Myometrial cell (primary cell): ENCODE data around the gene FSTL1. TPM values are rescaled to one million over a fixed set of nuclear protein-coding genes. Genes with fewer than 3 reads are reported as not detected.

Experiments used
- total RNA-seq: library from RNA; depleted of rRNA; stranded (reverse); fragments of >200 nt; gene quantifications from 2 replicates; pipeline ENCODE4 v1.2.3, GENCODE V29; 2015

The FSTL1 gene, protein sequence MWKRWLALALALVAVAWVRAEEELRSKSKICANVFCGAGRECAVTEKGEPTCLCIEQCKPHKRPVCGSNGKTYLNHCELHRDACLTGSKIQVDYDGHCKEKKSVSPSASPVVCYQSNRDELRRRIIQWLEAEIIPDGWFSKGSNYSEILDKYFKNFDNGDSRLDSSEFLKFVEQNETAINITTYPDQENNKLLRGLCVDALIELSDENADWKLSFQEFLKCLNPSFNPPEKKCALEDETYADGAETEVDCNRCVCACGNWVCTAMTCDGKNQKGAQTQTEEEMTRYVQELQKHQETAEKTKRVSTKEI
- total RNA-seq = 500 and 637 TPM in 2 replicates

GRCh38 chr3:120450600-120451271 lies at the start of gene FSTL1:
Gene FSTL1 (minus strand): TSS chr3:120450992. CDS start chr3:120450746, 246 bp downstream.

DNA sequence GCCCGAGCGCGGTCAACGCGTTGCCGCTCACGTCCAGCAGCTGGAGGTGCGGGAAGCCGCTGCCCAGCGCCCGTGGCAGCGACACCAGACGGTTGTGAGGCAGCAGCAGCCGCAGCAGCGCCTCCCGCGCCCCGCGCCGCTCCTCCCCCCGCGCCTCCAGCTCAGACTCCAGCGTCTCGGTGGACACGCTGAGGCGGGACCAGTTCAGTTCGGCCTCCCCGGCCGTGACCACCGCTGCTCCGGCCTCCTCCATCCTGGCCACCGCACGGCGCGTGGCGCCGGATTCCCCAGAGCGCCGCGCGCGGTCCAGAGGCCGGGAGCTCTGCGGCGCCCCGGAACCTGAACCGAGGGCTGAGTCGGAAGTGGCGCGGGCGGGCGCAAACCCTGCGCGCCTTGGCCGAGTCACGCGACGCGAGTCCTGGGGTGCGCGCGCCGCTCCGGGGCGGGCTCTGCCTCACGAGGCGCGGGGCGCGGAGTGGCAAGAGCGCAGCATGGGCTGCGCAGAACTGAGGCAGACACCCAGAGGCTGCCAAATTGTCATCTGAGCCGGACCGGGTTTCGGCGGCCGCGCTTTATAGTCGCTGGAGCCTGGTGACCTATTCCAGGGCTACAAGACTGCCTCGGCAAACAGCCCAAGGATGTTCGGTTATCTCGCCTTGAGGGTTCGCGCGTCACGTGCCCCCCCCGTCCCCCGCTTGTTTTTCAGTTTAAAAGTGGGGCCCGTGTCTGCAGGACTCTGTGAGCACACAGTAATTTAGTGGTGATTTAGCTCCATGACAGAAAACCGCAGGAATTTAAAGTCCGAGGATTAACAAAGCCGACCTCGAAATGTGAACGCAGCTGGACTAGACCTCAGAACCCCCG lies 101.6 kb downstream of the FSTL1 start, which contains the start of gene LRRC58:
Gene LRRC58 (minus strand): TSS at position 364 of the 864 bp plus-strand sequence. CDS start 111 bp downstream, at position 253.

Other genes with a start within 250 kb of the FSTL1 start
- under 0.01 and 0.35 TPM in 2 replicates for gene GPR156, start 165.8 kb downstream of the FSTL1 start, total RNA-seq
- 10.4 and 15.4 TPM in 2 replicates for gene LRRC58, start 101.6 kb downstream of the FSTL1 start, total RNA-seq
- gene NDUFB4, start 145.3 kb upstream of the FSTL1 start, total RNA-seq = 91.4 and 119 TPM in 2 replicates
- gene HGD, start 231.2 kb upstream of the FSTL1 start, total RNA-seq = not detected in 2 replicates